ENCODE results near the gene CHST11. TPM values are rescaled to one million over a fixed set of nuclear protein-coding genes. Genes with fewer than 3 reads are reported as not detected.
"Not testable (repeated sequence)": the region's sequence is repeated elsewhere in the genome, so short reads cannot be mapped to it uniquely, and the experiment has no call there.

CHST11 gene
- total and polyA plus RNA-seq, 4 donors: 15.0 to 25.5 (median 18.8) TPM

DNA sequence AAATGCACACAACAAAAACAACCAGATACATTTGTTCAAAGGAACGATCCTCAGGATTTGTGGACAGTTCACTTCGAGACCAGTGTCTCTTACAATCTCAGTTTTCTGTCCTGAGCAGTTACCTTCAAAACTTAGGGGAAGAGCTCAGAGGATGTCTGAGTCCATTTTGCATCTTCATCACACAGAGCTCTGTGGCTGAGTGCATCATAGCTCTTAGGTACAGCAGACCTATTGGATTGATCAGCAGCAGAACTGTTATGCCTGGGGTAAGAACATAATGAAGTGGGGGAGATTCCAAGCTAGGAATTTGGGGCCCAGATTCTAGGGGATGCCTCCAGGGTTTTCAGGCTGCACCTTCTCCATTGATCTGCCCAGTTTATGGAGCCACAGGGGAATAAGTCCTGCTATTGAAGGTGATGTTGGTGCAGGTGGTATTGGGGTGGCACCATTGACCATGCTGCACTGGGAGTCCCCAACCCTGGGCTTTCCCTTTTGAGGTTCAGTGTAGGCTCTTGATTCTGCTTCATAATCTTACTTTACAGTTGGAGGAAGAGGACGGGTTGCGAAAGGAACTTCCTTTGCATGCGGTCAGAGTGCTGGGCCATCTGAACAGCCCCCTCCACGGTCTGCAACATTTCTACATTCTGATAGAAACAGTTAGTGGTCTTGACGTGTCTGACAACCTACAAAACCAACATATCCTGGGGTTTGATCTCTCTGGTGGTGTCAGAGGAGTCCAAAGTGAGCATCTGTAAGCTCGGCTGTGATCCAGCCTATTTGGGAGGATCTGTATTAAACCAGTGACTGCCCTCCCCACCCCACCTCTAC, 112.8 kb downstream of the CHST11 start:
- no peak for DNase-seq (ENCODE audit: low read depth in 4 of 6, low spot score in 6 of 6)
- no peaks in the 10 kb centered on the region for H3K27me3 ChIP-seq (ENCODE audit: control insufficient read depth, insufficient read depth, low read length)
- H3K27ac ChIP-seq (ENCODE audit: low read depth, low read length): no peak overlapping the region
- H3K36me3 ChIP-seq (ENCODE audit: control insufficient read depth, insufficient read depth, low read length): no peaks in the 10 kb centered on the region
- H3K4me3 ChIP-seq (ENCODE audit: low read depth, low read length): no peak overlapping the region
- 87% methylated on average over 3 of the region's 8 CpGs for WGBS (ENCODE audit: insufficient coverage)
- no peaks in the 10 kb centered on the region for H3K9me3 ChIP-seq (ENCODE audit: control insufficient read depth, insufficient read depth, low read length)
- peaks cover 14% of the 10 kb centered on the region for H3K4me1 ChIP-seq (ENCODE audit: control insufficient read depth, insufficient read depth, low read length)

DNA sequence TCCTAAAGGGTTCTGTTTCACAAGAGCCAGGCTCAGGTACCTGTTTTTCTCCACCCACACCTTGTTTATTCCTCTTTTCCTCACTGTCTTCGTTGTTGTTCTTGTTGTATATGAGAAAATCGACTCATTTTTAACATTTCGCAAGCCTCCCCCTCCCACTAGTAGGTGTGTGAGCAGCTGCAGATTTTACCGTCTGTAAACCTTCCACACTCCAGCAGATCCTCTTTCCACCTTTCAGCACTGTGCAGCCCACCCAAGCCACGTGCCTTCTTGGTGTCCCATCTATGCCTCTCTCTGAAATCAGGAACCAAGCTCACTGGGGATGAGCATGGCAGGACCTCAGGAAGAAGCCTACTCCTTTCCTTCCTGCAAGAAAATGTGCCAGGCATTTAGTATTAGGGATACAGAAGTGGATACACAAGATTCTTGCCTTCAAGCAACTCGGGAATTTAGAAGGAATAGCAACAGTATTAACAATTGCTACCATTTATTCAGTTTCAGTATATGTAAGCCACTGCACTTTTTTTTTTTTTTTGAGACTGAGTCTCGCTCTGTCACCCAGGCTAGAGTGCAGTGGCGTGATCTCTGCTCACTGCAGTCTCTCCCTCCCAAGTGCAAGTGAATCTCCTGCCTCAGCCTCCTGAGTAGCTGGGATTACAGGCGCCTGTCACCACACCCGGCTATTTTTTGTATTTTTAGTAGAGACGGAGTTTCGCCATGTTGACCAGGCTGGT, 113.6 kb downstream of the CHST11 start:
- H3K36me3 ChIP-seq (ENCODE audit: control insufficient read depth, insufficient read depth, low read length): no peaks in the 10 kb centered on the region
- H3K4me3 ChIP-seq (ENCODE audit: low read depth, low read length): no peak overlapping the region
- DNase-seq (ENCODE audit: low read depth in 4 of 6, low spot score in 6 of 6): no peak
- H3K27ac ChIP-seq (ENCODE audit: low read depth, low read length): no peak overlapping the region
- WGBS (ENCODE audit: insufficient coverage): 88% methylated on average over 3 of the region's 12 CpGs
- no peaks in the 10 kb centered on the region for H3K27me3 ChIP-seq (ENCODE audit: control insufficient read depth, insufficient read depth, low read length)
- H3K9me3 ChIP-seq (ENCODE audit: control insufficient read depth, insufficient read depth, low read length): no peaks in the 10 kb centered on the region
- peaks cover 13% of the 10 kb centered on the region for H3K4me1 ChIP-seq (ENCODE audit: control insufficient read depth, insufficient read depth, low read length)

DNA sequence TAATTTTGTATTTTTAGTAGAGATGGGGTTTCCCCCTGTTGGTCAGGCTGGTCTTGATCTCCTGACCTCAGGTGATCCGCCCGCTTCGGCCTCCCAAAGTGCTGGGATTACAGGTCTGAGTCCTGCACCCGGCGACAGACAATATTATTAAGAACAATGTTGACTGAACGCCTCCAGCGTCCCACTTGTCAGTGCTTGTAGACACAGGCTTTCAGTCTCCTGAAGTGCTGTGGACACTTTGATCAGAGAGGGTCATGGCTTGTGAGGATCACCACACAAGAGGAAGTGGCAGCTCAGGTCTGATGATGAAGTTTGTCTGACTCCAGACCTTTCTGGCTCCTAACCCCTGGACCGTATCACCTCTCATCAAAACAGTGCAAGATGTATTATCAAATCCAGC, 114.6 kb downstream of the CHST11 start:
- 95% methylated on average over 4 of the region's 8 CpGs for WGBS (ENCODE audit: insufficient coverage)
- H3K4me3 ChIP-seq (ENCODE audit: low read depth, low read length): no peak overlapping the region
- H3K27me3 ChIP-seq (ENCODE audit: control insufficient read depth, insufficient read depth, low read length): no peaks in the 10 kb centered on the region
- H3K9me3 ChIP-seq (ENCODE audit: control insufficient read depth, insufficient read depth, low read length): no peaks in the 10 kb centered on the region
- H3K4me1 ChIP-seq (ENCODE audit: control insufficient read depth, insufficient read depth, low read length): peaks cover 7% of the 10 kb centered on the region
- DNase-seq (ENCODE audit: low read depth in 4 of 6, low spot score in 6 of 6): no peak
- H3K27ac ChIP-seq (ENCODE audit: low read depth, low read length): no peak overlapping the region
- H3K36me3 ChIP-seq (ENCODE audit: control insufficient read depth, insufficient read depth, low read length): no peaks in the 10 kb centered on the region

DNA sequence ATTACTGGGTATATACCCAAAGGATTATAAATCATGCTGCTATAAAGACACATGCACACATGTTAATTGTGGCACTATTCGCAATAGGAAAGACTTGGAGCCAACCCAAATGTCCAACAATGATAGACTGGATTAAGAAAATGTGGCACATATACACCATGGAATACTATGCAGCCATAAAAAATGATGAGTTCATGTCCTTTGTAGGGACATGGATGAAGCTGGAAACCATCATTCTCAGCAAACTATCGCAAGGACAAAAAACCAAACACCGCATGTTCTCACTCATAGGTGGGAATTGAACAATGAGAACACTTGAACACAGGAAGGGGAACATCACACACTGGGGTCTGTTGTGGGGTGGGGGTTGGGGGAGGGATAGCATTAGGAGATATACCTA, 117.6 kb downstream of the CHST11 start:
- not testable (repeated sequence) for H3K4me3 ChIP-seq (ENCODE audit: low read depth, low read length); H3K36me3 ChIP-seq (ENCODE audit: control insufficient read depth, insufficient read depth, low read length); H3K27ac ChIP-seq (ENCODE audit: low read depth, low read length); H3K9me3 ChIP-seq (ENCODE audit: control insufficient read depth, insufficient read depth, low read length); DNase-seq (ENCODE audit: low read depth in 4 of 6, low spot score in 6 of 6); H3K4me1 ChIP-seq (ENCODE audit: control insufficient read depth, insufficient read depth, low read length); H3K27me3 ChIP-seq (ENCODE audit: control insufficient read depth, insufficient read depth, low read length)
- no CpG with 5 or more reads among the region's 3 CpGs for WGBS (ENCODE audit: insufficient coverage)

DNA sequence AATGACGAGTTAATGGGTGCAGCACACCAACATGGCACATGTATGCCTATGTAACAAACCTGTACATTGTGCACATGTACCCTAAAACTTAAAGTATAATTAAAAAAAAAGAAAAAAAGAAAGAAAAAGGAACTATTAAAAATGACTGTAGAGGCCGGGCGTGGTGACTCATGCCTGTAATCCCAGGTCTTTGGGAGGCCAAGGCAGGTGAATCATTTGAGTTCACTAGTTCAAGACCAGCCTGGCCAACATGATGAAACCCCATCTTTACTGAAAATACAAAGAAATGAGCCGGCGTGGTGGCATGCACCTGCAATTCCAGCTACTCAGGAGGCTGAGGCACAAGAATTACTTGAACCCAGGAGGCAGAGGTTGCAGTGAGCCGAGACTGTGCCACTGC, 118.0 kb downstream of the CHST11 start:
- H3K27ac ChIP-seq (ENCODE audit: low read depth, low read length); H3K36me3 ChIP-seq (ENCODE audit: control insufficient read depth, insufficient read depth, low read length); H3K9me3 ChIP-seq (ENCODE audit: control insufficient read depth, insufficient read depth, low read length); DNase-seq (ENCODE audit: low read depth in 4 of 6, low spot score in 6 of 6); H3K27me3 ChIP-seq (ENCODE audit: control insufficient read depth, insufficient read depth, low read length); H3K4me3 ChIP-seq (ENCODE audit: low read depth, low read length); H3K4me1 ChIP-seq (ENCODE audit: control insufficient read depth, insufficient read depth, low read length): not testable (repeated sequence)
- WGBS (ENCODE audit: insufficient coverage): 95% methylated on average over 5 of the region's 6 CpGs

DNA sequence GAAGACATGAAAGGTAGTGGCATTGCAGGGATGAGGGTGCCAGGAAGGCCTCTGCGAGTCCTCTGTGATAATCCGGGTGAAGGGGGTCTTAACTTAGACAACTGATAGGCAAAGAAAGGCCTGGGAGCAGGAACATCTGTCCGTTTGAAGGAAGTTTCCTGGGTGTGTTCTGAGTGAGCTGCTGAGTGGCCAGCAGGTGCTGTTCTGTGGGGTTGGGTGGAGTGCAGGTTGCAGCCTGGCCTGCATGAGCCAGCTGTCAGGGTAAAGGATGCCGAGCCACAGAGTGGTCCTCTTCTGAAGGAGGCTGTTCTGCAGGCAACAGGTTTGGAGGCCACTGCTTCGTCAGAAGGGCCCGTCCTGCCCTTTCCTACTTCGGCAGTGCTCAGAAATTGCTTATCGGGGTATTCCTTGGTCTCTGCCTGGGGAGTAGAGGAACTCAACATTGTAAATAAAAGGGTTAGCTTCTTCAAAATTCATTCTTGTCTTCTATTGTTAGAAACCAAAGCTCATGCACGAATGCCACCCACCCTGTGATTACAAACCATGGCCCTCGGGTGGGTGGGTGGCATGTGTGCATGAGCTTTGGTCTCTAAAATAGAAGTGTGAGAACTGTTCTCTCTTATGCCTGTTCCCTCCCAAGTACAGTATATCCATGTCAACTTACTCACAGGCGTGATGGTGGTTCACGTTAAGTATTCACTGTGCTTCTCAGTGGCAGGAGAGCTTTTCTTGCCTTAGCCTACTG, 118.9 kb downstream of the CHST11 start:
- WGBS (ENCODE audit: insufficient coverage): 89% methylated on average over 10 of the region's 12 CpGs
- H3K36me3 ChIP-seq (ENCODE audit: control insufficient read depth, insufficient read depth, low read length): no peaks in the 10 kb centered on the region
- H3K4me1 ChIP-seq (ENCODE audit: control insufficient read depth, insufficient read depth, low read length): no peaks in the 10 kb centered on the region
- H3K27ac ChIP-seq (ENCODE audit: low read depth, low read length): no peak overlapping the region
- no peak for DNase-seq (ENCODE audit: low read depth in 4 of 6, low spot score in 6 of 6)
- no peaks in the 10 kb centered on the region for H3K27me3 ChIP-seq (ENCODE audit: control insufficient read depth, insufficient read depth, low read length)
- H3K9me3 ChIP-seq (ENCODE audit: control insufficient read depth, insufficient read depth, low read length): no peaks in the 10 kb centered on the region
- no peak overlapping the region for H3K4me3 ChIP-seq (ENCODE audit: low read depth, low read length)

DNA sequence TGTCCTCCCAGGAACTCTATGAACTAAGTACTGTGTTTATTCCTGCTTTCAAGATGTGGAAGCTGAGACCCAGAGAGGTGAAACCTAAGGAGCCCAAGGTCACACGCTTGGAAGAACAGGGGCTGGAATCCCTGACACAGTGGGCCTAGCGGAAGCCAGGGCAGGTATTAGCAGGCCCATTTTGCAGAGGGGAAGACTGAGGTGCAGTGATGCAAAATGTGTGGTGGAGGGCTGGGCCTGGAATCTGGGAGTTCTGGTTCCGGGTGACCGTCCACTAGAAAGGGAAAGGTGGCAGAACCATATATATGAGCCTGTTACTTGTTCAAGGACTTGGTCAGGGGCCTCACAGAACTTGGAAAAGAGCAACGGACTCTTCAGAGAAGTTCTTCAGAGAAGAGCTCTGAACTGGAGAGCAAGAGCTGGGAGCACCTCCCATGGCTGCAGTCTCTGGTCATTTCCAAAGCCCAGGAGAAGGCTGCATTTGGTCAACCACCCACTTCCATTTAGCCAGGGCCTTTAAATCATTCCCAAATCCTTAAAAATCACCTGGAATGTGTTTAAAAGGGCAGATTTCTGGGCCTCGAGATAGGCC, 119.5 kb downstream of the CHST11 start:
- Histone ChIP-seq H3K36me3 (ENCODE audit: control insufficient read depth, insufficient read depth, low read length) (no peaks in the 10 kb centered on the region), H3K27ac (ENCODE audit: low read depth, low read length) (no peak overlapping the region), H3K9me3 (ENCODE audit: control insufficient read depth, insufficient read depth, low read length) (no peaks in the 10 kb centered on the region), H3K4me3 (ENCODE audit: low read depth, low read length) (no peak overlapping the region), H3K27me3 (ENCODE audit: control insufficient read depth, insufficient read depth, low read length) (no peaks in the 10 kb centered on the region), H3K4me1 (ENCODE audit: control insufficient read depth, insufficient read depth, low read length) (no peaks in the 10 kb centered on the region)
- no peak for DNase-seq (ENCODE audit: low read depth in 4 of 6, low spot score in 6 of 6)
- 95% methylated on average over 6 of the region's 6 CpGs for WGBS (ENCODE audit: insufficient coverage)

DNA sequence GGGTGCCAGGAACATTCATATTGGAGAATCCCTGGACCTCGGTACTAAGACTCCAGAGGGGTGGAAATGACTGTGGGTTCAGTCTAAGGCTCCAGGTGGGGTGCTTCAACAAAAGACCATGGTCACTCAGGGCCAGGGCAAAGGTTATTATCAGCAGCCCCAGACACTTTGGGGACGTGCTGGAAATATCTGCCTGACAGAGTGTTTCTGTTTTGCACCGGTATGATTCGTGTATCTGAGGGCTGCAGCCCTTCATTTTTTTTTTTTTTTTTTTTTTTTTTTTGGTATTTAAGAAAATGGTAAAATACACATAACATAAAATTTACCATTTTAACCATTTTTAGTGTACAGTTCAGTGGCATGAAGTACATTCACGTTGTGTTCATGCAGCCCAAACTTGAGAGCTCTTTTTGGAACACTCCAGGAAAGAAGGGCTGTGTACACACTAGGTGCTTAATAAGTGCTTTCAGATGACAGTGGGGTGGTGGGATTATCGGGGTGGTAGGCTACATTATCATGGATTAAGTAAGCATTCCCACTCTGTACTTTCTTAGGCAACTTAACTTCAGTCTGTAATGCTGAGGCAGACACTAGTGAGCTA, 120.3 kb downstream of the CHST11 start:
- Histone ChIP-seq H3K9me3 (ENCODE audit: control insufficient read depth, insufficient read depth, low read length) (no peaks in the 10 kb centered on the region), H3K4me3 (ENCODE audit: low read depth, low read length) (no peak overlapping the region), H3K27me3 (ENCODE audit: control insufficient read depth, insufficient read depth, low read length) (no peaks in the 10 kb centered on the region), H3K27ac (ENCODE audit: low read depth, low read length) (no peak overlapping the region), H3K36me3 (ENCODE audit: control insufficient read depth, insufficient read depth, low read length) (no peaks in the 10 kb centered on the region), H3K4me1 (ENCODE audit: control insufficient read depth, insufficient read depth, low read length) (no peaks in the 10 kb centered on the region)
- whole genome bisulfite sequencing (ENCODE audit: insufficient coverage): 93% methylated on average over 1 of the region's 6 CpGs
- no peak for DNase-seq (ENCODE audit: low read depth in 4 of 6, low spot score in 6 of 6)

DNA sequence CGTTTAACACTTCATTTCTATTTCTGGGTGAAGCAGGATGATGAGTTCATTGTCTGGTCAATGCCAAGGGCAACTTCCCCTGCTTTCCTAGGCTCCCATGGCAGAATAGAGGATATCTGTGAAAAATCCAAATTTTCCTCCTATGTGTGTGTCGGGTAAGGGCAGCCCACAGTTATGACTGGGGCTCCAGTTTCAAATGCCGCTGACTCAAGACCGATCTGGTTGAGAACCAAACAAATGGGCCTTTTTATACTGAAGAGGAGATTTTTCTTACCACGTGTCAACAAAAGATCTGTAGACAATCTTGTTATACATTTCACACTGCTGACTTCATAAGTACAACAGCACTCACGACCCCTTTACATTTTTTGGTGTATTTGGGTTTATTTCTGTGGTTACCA, 120.8 kb downstream of the CHST11 start:
- H3K9me3 ChIP-seq (ENCODE audit: control insufficient read depth, insufficient read depth, low read length): no peaks in the 10 kb centered on the region
- H3K36me3 ChIP-seq (ENCODE audit: control insufficient read depth, insufficient read depth, low read length): no peaks in the 10 kb centered on the region
- no peak overlapping the region for H3K4me3 ChIP-seq (ENCODE audit: low read depth, low read length)
- no peaks in the 10 kb centered on the region for H3K27me3 ChIP-seq (ENCODE audit: control insufficient read depth, insufficient read depth, low read length)
- no peak overlapping the region for H3K27ac ChIP-seq (ENCODE audit: low read depth, low read length)
- H3K4me1 ChIP-seq (ENCODE audit: control insufficient read depth, insufficient read depth, low read length): no peaks in the 10 kb centered on the region
- WGBS (ENCODE audit: insufficient coverage): 84% methylated on average over 3 of the region's 6 CpGs
- no peak for DNase-seq (ENCODE audit: low read depth in 4 of 6, low spot score in 6 of 6)

Data from spinal cord (tissue), 10 donors.